Kidney (tissue), 14 donors: ENCODE results near the gene HSPA12A. TPM values are rescaled to one million over a fixed set of nuclear protein-coding genes. Genes with fewer than 3 reads are reported as not detected.

Source experiments
- DNase-seq, 5 donors: peaks; one replicate each; pipeline ENCODE4 v3.0.0-alpha.2; 2013 to 2020
- FAIRE-seq: peaks from 2 replicates; lab custom pipeline; 2012; peaks lifted over from hg19 to GRCh38; lab: Jason Lieb, UNC
- H3K27ac ChIP-seq, 2 donors: one replicate each; pipeline ENCODE4 v1.7.0; 2013; ENCODE audit warnings: low read depth in 2 of 2, low read length in 2 of 2, inconsistent platforms in 1 of 2
- H3K27me3 ChIP-seq: one replicate; pipeline ENCODE4 v1.7.1; 2013; ENCODE audit warnings: low read length, inconsistent platforms; ENCODE audit not compliant: control insufficient read depth, insufficient read depth
- H3K36me3 ChIP-seq, 3 donors: one replicate each; pipeline versions ENCODE4 v1.7.0 to v1.7.1; 2013; ENCODE audit warnings: low read length in 3 of 3, control low read depth in 1 of 3, inconsistent platforms in 1 of 3; ENCODE audit not compliant: insufficient read depth in 3 of 3, control insufficient read depth in 2 of 3
- H3K4me1 ChIP-seq, 3 donors: one replicate each; pipeline versions ENCODE4 v1.7.0 to v1.7.1; 2013; ENCODE audit warnings: low read length in 3 of 3, inconsistent platforms in 1 of 3, low read depth in 1 of 3; ENCODE audit not compliant: control insufficient read depth in 2 of 3, insufficient read depth in 2 of 3
- H3K4me3 ChIP-seq, 3 donors: one replicate each; pipeline versions ENCODE4 v1.7.0 to v1.8.1; 2013; ENCODE audit warnings: low read length in 3 of 3, control low read depth in 1 of 3, inconsistent platforms in 1 of 3
- H3K9ac ChIP-seq, 3 donors: one replicate each; pipeline versions ENCODE4 v1.7.0 to v1.7.1; 2013; ENCODE audit warnings: low read length in 3 of 3, control low read depth in 1 of 3, inconsistent platforms in 1 of 3
- H3K9me3 ChIP-seq, 3 donors: one replicate each; pipeline versions ENCODE4 v1.7.0 to v1.7.1; 2013; ENCODE audit warnings: low read length in 3 of 3, control low read depth in 1 of 3, inconsistent platforms in 1 of 3; ENCODE audit not compliant: control insufficient read depth in 2 of 3, insufficient read depth in 1 of 3
- intact Hi-C: fragments of 100-400 bp; cut with DNase I; formaldehyde crosslinking; loops from one replicate; pipeline ENCODE4 v1.11.1; 2022
- polyA plus RNA-seq: library from polyadenylated mRNA; stranded (reverse); fragments of 350-450 nt; fragmentation: Illumina TruSeq; extraction: RNeasy Lipid Tissue Mini Kit (QIAGEN cat#74804); gene quantifications from one replicate; pipeline ENCODE4 v1.2.3, GENCODE V29; 2014; ENCODE audit warnings: low read depth, low replicate concordance; ENCODE audit not compliant: insufficient read depth
- total RNA-seq: library from RNA; stranded (reverse); fragmentation: NEBNext Ultra II Directional; extraction: Animal tissue kit (Norgen Biotek cat#: 25700); gene quantifications from one replicate; pipeline ENCODE4 v1.2.1, GENCODE V29; 2021
- TF ChIP-seq, protein P1 (sequence below): IDR thresholded peaks from 3 replicates; pipeline ENCODE4 v1.5.1; 2012; ENCODE audit warnings: mild to moderate bottlenecking, moderate library complexity, borderline replicate concordance; ENCODE audit not compliant: insufficient read depth; ENCODE audit errors: extremely low read depth
- donor health status: control.
- donor health status: control.
- donor health status: control.
- donor health status: control.
- donor health status: control.
- donor health status: DM: yes; HTN: yes; CAD: no.
- donor health status: Normal renal cell carcinoma (clear cell type).

The HSPA12A gene
- total and polyA plus RNA-seq, 2 donors from 2014 or later, result 18.9 to 33.5 TPM

DNA sequence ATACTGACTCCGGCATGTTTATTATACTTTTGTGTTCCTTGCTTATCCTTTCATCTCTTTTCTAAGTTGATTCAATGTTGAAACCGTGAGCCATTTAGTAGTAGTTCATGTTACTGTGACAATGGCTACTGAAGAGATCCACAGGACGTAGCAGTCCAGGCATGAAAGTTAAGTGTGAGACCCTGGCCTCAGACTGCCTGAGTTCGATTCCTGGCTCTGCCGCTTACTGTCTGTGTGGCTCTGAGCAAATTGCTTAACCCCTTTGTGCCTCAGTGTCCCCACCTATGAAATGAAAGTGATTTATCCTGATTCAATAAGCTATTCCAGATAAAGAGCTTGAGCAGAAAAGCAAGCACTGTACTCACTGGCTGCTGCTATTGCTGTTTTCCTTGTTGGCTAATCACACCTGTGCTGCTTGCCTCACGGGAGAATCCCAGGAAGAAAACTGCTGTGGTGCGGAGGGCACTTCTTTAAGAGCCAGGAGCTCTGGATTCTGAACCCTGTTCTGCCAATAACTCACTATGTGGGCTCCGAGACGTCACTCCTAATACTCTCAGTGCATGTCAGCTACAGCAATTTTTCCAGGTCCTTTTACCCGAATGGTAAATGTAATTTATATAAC is 83.2 kb downstream of the HSPA12A start:
- TF ChIP-seq, protein P1, sequence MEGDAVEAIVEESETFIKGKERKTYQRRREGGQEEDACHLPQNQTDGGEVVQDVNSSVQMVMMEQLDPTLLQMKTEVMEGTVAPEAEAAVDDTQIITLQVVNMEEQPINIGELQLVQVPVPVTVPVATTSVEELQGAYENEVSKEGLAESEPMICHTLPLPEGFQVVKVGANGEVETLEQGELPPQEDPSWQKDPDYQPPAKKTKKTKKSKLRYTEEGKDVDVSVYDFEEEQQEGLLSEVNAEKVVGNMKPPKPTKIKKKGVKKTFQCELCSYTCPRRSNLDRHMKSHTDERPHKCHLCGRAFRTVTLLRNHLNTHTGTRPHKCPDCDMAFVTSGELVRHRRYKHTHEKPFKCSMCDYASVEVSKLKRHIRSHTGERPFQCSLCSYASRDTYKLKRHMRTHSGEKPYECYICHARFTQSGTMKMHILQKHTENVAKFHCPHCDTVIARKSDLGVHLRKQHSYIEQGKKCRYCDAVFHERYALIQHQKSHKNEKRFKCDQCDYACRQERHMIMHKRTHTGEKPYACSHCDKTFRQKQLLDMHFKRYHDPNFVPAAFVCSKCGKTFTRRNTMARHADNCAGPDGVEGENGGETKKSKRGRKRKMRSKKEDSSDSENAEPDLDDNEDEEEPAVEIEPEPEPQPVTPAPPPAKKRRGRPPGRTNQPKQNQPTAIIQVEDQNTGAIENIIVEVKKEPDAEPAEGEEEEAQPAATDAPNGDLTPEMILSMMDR, result no peak
- DNase-seq (no peak), FAIRE-seq (no peak)
- Histone ChIP-seq H3K36me3 (no peaks in the 10 kb centered on the region), H3K4me1 (no peaks in the 10 kb centered on the region), H3K4me3 (no peak overlapping the region), H3K9me3 (no peaks in the 10 kb centered on the region), H3K27me3 (no peaks in the 10 kb centered on the region), H3K9ac (no peak overlapping the region), H3K27ac (no peak overlapping the region)
- intact Hi-C loops, result no loop called here

DNA sequence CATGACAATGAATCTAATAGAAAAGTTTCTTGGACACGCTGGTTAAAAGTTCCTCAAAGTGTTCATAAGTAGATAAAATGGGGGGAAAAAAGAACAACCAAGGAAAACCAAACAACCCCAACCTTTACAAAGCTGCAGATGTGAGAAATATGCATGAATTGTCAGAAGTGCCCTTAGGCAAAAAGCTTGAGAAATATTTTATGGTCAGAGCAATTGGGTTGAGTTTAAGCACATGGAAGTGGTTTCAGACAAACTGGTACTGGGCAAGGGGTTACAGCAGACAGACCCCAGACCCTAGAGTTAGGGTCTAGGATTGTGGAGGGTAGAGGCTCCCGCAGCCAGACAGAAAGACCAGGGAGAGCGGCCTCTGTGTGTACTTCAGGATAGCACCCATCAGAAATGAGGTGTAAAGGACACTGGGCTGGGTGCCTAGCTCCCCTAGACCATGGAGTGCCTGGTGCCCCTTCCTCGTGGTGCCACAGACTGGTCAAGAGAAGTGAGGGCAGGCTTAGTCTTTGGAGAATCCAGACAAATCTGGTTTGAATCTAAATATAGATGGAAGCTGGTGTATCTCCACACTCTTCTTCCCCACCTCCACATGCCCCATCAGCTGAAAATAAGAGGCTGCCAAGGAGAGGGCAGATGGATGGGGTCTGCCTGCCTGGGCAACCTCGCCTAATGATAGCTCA is 84.4 kb downstream of the HSPA12A start:
- no peaks in the 10 kb centered on the region for H3K36me3 ChIP-seq
- intact Hi-C loops, result no loop called here
- H3K27me3 ChIP-seq, result no peaks in the 10 kb centered on the region
- H3K9ac ChIP-seq, result no peak overlapping the region
- H3K27ac ChIP-seq, result no peak overlapping the region
- no peaks in the 10 kb centered on the region for H3K9me3 ChIP-seq
- H3K4me1 ChIP-seq, result no peaks in the 10 kb centered on the region
- FAIRE-seq, result no peak
- no peak overlapping the region for H3K4me3 ChIP-seq
- TF ChIP-seq, protein P1, result no peak
- no peak for DNase-seq

DNA sequence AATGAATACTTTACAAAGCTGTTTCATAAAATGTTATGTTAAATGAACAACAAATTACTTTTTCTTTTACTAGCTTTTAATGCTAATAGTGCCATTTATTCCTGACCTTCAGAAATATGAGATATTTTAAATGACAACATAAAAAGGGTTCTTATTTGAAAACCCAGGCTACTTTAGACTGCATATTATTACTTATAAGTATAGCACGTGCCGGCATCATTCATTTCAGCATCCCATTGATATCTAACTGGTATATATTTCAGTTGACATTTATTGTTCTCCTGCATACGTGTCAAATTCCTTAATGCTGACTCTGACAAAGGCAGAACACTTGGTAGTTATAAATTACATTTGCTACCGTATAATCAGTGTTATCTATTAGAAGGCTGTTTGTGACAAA is 86.3 kb downstream of the HSPA12A start:
- no peak overlapping the region for H3K4me3 ChIP-seq
- no peak overlapping the region for H3K27ac ChIP-seq
- H3K9ac ChIP-seq, result no peak overlapping the region
- TF ChIP-seq, protein P1, result no peak
- H3K36me3 ChIP-seq, result no peaks in the 10 kb centered on the region
- intact Hi-C loops, result no loop called here
- no peaks in the 10 kb centered on the region for H3K27me3 ChIP-seq
- FAIRE-seq (no peak), DNase-seq (no peak)
- no peaks in the 10 kb centered on the region for H3K4me1 ChIP-seq
- H3K9me3 ChIP-seq, result no peaks in the 10 kb centered on the region
